ENCODE results near the gene PIR.
A peak's percentile ranks its signal among the peaks of the same experiment; 100 is the strongest.

PIR gene

DNA sequence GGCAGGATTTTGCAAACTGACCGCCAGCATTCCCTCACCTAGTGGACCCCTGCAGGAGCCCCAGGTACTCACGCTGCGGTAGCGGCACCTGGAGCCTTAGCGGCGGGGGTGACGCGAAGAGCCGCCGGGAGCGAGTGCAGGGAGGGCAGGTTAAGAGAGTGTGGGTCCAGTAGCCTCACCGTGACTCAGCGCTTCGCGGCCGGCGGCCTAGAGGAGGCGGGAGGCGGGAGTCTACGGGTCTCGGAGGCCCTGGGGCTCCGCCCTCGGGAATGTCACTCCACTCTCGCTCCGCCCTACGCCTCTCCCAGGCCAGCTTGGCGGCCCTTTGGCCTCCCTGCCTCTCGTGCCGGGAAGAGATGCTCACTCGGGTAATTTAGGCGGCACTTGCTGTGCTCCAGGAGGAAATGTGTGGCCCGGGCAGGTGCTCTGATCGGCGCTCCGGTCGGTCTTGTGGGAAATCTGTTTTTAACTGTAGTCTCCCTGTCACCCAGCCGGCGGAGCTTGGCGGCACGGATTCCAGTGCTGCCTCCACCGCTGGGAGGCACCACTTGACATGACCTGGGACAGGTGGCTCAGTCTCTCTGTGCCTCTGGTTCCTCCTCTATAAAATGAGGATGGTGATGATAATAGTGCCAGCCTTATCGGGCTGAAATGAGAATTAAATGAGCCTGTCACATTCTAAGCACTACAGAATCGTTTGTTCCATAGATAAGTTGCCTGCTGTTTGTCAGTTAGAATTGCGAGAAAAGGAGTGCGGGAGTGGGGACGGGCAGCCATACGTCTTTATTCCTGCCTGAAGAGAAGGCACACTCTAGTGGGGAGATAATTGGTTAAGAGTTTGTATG lies at the start of gene PIR:
TSS of gene PIR (minus strand) at position 216 of the 845 bp plus-strand sequence. CDS start 2,076 bp downstream, outside the sequence.
- peak; percentile 50 for DNase-seq (ENCODE audit: low read depth)

DNA sequence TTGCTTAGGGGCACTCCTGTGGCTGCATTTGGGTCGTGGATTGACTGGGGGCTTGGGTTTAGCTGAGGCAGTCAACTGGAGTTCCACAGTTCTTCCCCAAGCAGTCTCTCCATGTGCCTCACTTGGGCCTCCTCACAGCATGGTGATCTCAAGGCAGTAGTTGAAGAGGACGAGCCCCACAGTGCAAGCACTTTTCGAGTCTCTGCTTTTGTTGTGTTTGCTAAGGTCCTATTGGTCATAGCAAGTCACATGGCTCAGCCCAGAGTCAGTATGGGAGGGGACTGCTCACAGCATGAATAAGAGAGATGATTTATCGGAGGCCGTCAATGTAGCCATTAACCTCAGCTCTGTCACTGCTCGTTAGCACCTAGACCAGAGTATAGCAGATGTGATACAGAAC lies 37.2 kb upstream of the PIR start:
- no peak for DNase-seq (ENCODE audit: low read depth)

DNA sequence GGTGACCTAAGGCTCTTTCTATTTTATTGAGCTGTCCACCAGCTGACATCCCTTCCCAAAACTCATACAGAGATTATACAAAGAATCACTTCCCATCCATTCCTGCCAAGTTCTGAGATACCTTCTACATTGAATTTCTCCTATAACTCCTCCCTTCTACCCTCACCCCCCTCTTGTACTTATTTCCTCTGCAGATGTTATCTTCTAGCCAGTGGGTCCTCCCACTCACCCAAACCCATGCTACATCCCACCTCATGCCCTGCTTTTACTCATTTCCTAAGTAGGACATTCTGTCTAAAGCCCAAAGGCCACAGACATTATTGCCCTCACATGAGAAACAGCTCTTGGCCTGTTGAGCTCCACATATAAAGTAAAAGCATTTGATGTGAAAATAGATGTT lies 36.0 kb upstream of the PIR start:
- no peak for DNase-seq (ENCODE audit: low read depth)

DNA sequence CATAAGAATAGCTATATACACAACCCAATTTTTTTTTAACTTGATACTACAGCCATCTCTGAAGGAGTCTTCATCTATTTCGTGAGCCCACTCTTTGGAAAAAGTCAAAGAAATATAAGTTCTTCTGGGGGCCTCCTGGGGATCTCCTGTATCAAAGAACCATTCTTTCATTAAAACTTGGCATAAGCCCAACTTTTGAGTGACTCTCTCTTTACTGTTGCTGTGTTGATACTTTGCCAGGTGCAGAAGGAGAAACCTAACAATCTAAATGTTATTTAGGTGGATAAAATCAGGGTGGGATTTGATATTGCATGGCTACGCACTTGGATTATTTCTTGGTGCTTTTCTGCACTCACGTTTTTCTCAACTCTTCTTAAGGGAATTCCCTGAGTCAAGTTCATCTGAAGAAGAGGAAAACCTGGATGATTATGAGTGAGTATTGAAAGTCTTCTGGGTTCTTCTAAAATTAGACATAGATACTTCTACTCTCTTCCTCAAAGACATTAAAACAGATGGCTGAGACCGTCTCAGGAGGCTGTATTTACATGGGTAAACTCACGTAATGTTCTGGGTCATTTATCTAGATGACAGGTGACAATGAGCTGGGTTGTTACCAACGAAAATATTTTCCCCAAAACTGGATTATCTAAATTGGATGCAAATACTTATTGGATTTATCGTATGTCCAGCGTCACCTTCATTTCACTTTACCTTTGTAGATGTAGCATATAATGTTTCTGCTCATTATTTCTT lies 32.7 kb upstream of the PIR start:
- DNase-seq (ENCODE audit: low read depth) = no peak

DNA sequence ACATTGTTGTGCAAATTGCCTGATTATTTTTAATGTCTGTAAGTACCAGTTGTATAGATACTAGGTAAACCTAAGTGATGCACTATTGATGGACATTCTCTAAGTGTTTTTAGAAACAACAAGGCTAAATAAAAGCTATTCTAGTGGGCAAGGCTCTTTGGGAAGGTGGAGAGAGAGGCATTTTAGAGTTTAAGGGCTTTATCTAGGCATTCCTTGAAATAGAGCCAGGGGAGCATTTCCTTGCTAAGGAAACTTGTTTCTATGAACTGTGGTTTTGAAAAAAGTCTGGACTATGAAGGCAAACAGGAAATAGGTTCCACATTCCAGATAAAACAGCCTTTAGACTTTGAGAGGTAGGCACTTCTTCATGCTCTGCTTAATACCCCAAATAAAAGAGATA lies 31.3 kb upstream of the PIR start:
- no peak for DNase-seq (ENCODE audit: low read depth)

DNA sequence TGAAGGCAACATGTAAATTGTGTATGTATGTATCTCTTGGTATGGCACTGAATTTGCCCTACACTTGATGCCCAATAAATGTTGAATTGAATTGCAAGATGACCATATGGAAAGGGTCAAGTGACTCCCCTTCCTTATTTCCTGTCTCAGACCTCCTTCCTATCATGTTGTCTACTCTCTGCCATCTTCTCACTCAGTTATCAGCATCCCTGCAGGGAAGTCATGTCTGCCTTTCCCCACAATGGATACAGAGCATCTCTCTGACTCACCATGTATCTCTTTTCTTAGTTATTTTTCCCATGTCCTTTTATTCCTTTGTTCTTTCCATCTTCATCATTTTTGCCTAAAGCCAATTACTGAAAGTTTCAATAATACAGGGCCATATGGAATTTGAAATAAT lies 30.0 kb upstream of the PIR start:
- no peak for DNase-seq (ENCODE audit: low read depth)

DNA sequence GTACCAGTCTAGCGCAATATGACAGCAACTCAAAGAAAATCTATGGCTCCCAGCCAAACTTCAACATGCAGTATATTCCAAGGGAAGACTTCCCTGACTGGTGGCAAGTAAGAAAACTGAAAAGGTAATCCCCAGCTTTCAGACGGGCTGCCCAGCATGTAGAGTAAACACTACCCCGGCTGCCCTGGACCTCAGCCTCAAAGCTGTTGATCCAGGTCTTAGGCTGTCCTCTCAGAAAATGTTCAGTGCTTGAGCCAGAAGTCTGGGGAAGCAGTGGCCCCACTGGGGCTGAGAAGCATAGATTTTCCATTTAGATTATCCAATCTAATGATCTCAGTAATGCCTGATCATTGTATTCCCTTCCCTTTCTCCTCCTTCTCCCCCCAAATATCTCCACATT lies 29.3 kb upstream of the PIR start:
- DNase-seq (ENCODE audit: low read depth) = no peak

DNA sequence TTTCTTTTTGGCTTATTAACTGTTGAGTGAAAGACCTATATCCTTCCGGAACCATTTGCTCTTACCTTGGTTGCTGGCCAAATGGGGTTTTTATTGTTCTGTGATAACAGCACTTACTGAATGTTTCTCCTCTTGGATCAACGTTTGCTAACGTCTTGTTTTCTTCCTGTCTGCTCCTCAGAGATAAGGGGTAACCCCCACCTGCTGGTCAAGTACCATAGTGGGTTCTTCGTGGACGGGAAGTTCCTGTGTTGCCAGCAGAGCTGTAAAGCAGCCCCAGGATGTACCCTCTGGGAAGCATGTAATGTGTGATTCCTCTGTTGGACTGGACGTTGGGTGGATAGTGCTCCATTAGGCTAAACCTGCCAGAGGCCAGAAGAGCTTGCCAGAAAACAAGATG lies 22.8 kb upstream of the PIR start:
- DNase-seq (ENCODE audit: low read depth) = no peak

DNA sequence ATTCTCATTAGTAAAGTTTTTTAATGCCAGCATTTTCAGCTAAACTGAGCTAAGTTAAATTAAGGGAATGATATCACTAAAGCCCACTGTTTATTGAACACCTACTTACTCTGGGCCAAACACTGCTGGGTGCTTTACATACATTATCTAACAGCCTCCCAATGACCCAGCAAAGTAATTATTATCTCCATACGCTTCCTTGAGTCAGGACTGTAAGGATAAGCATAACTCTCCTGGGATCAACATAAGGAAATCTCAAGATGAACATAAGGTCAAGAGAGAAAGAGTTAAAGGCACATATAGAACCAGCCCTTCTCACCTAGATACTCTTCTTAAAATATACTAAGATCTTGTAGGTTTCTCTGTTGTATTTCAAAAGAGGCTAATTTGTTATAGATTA lies 21.1 kb upstream of the PIR start:
- DNase-seq (ENCODE audit: low read depth) = no peak

DNA sequence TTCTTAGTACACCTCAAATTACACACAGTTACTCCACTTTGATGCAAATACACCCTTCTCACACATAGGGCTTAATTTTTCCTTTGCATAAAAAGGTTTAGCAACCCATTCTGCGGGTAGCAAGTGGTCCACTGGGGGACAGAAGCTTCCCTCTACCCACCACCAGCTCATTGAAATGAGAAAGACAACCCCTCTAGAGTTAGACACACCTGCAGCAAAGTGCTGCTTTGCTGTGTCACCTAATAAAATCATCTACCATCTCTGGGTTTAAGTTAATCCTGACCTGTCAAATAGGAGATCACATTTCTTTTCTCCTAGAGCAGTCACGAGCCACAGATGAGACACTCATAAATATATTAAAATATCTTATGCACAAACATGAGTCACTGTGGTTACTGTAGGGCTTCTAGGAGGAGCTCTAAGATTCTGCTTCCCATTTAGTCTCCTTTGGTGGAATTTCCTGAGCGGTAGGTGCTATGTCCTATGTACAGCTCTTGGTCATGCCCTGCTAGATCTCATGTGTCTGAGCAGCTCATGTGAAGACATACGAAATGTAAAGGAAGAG lies 19.4 kb upstream of the PIR start:
- DNase-seq (ENCODE audit: low read depth) = no peak

DNA sequence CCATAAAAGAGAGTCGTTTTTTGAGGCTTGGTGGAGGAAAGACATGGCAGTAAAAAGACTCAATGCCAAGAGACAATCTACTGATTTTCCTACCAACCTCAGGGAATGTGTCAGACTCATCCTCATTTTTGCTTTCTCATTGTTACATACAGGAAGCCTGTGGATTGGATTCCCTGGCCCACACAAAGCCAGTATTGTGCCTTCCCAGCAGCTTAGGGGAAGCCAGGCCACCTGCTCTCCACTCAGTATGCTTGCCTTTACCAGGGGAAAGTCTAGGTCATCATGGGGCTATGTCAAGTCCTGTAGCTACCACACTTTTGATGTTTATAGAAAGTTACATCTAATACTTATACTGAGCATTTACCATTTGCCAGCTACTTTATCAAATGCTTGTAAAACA lies 18.4 kb upstream of the PIR start:
- DNase-seq (ENCODE audit: low read depth) = no peak

- no peak for DNase-seq (ENCODE audit: low read depth)
Measured at GRCh38 chrX:15509845-15510244, 16.7 kb upstream of the PIR start.

- DNase-seq (ENCODE audit: low read depth) = no peak
Measured at GRCh38 chrX:15507005-15507404, 13.9 kb upstream of the PIR start.

DNA sequence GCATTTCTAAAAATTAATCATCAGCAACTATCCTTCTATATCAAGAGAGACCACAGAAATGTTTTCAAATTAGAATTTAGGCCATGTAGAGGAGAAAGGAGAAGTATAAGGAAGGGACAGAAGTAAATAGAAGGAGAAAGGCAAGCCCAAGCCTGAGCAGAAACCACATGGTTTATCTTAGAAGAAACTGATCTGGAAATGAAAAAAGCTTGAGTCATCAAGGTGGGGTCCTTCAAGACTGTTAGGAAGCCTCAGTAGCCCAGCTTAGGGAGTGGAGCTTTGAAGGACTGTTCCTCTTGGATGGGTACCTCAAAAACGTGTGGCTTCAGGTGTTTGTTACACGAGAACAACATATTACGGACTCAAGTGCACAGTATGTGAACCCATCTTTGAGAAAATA lies 12.0 kb upstream of the PIR start:
- DNase-seq (ENCODE audit: low read depth) = no peak

DNA sequence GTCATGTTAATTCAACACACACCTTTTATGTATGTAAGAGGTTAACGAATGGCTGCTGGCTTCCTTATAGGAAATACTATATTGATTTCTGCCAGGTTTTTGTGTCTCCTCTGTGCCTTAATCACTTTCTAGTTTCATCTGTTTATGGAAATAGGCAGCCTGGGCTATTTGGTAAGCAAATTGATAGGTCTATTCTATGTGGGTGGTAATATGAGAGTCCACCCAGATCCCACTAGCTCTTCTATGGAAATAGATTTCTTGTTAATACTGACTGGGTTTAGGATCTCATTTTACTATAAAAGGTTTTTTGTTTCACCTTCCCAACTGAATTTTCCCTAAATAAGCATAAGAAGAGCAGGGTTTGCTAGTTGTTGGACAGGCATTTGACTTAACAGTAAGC lies 11.5 kb upstream of the PIR start:
- DNase-seq (ENCODE audit: low read depth) = no peak

- DNase-seq (ENCODE audit: low read depth) = no peak
Measured at GRCh38 chrX:15501506-15501905, 8.4 kb upstream of the PIR start.

- DNase-seq (ENCODE audit: low read depth) = no peak
Measured at GRCh38 chrX:15500497-15500966, 7.4 kb upstream of the PIR start, which contains the start of gene BMX. Gene BMX, plus strand, starts transcription at chrX:15500807. Its CDS starts 7,547 bp downstream, at chrX:15508354.

DNA sequence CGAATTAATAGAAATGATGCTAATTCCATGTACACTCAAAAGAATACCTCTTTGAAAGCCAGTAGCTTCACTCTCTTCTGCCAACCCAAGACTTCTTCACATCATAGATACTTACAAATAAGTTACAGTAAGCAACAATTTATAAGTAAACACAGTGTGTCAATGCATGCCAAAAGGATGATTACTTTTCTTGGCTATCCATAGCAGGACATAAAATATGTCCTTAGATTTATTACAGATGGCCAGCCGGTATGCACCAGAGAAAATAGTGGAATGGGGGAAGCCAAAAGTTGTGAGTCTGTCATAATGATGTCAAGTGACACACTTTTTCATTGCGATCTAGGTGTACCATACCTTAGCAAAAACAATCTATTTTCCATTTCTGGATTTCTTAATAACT lies 6.8 kb upstream of the PIR start:
- DNase-seq (ENCODE audit: low read depth) = no peak

DNA sequence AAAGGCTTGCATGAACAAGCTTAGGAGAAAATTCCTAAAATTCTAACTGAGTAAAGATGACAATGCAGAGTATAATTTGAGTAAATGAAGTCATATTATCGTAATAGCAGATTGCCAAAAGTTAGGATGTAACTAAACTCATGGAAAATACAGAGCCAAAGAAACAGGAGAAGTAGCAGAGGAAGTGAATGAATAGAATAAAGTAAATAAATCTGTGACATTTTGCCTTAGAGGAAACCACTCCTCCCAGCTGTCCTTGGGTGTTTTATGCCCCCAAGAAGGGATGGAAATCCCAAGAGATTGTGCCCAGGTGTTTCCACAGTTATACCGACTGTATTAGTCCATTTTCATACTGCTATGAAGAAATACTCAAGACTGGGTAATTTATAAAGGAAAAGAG lies 5.6 kb upstream of the PIR start:
- no peak for DNase-seq (ENCODE audit: low read depth)

GRCh38 chrX:15497865-15498264 lies 4.7 kb upstream of the PIR start:
- DNase-seq (ENCODE audit: low read depth) = peak; percentile 26

DNA sequence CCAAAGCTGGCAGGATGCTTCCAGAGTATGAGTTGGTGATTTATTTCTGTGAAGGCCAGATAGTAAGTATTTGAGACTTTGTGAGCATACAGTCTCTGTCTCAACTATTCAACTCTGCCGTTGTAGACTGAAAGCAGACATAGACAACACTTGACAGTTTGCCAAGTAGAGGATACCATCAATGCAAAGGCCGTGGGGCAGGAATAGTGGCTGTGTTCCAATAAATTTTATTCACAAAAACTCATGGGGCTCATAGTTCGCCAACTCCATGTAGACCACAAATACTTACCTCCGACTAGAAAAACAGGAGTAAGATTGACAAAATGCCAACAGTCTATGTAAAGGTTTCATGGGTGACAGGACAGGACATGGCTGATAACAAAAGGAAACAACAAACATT lies 3.7 kb upstream of the PIR start:
- DNase-seq (ENCODE audit: low read depth) = no peak

- DNase-seq (ENCODE audit: low read depth) = no peak
Measured at GRCh38 chrX:15495801-15496200, 2.7 kb upstream of the PIR start.

DNA sequence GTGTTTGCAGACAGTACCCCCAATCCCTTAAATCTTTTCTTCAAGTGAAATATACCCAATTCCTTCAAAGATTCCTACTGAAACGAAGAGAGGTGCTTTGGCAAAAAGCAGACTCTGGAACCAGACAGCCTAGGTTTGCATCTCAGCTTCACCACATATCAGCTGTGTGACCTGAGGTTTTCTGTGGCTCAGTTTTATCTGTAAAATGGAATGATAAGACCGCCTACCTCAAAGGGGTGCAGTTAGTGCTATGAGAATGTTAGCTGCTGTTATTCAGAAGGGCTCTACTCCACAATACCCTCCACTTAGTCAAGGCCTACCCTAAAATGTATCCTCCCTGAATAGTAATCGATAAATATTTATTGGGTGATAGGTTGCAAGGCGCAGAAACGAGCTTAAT lies 664 bp downstream of the PIR start:
- DNase-seq (ENCODE audit: low read depth) = no peak

Data from activated T-cell treated with anti-CD3 and anti-CD28 coated beads for 24 hours (primary cell).